Osteoblast (primary cell): ENCODE data around the gene SYT15. TPM values are rescaled to one million over a fixed set of nuclear protein-coding genes. Genes with fewer than 3 reads are reported as not detected.
"Not testable (repeated sequence)": the region's sequence is repeated elsewhere in the genome, so short reads cannot be mapped to it uniquely, and the experiment has no call there.

Experiments
- DNase-seq: peaks from one replicate; pipeline ENCODE4 v3.0.0; 2011; ENCODE audit warnings: low spot score, mixed read lengths; ENCODE audit not compliant: insufficient read length; ENCODE audit errors: missing footprints
- H2AFZ ChIP-seq: 2 replicates; pipeline ENCODE4 v1.6.0; 2011; ENCODE audit warnings: mild to moderate bottlenecking, low read length
- H3K27ac ChIP-seq: 2 replicates; pipeline ENCODE4 v1.5.1; 2011; ENCODE audit warnings: mild to moderate bottlenecking, low read depth, low read length, moderate library complexity
- H3K27me3 ChIP-seq: 2 replicates; pipeline ENCODE4 v1.6.0; 2012; ENCODE audit warnings: mild to moderate bottlenecking, control low read depth, inconsistent platforms, low read length, moderate library complexity; ENCODE audit not compliant: insufficient read depth
- H3K36me3 ChIP-seq: 2 replicates; pipeline ENCODE4 v1.5.1; 2011; ENCODE audit warnings: mild to moderate bottlenecking, low read length, control low read depth, moderate library complexity; ENCODE audit not compliant: insufficient read depth
- H3K4me1 ChIP-seq: 2 replicates; pipeline ENCODE4 v1.5.1; 2011; ENCODE audit warnings: mild to moderate bottlenecking, low read length, control low read depth, moderate library complexity; ENCODE audit not compliant: insufficient read depth
- H3K4me2 ChIP-seq: 2 replicates; pipeline ENCODE4 v1.6.0; 2011; ENCODE audit warnings: mild to moderate bottlenecking, low read length; ENCODE audit not compliant: insufficient read depth
- H3K4me3 ChIP-seq: fragments of 200-600 bp; sonication (generic); 3 replicates; pipeline ENCODE4 v1.5.1; 2012; ENCODE audit warnings: mild to moderate bottlenecking, low read length, inconsistent platforms; ENCODE audit not compliant: insufficient read depth
- H3K79me2 ChIP-seq: 2 replicates; pipeline ENCODE4 v1.6.0; 2012; ENCODE audit warnings: mild to moderate bottlenecking, low read length, control low read depth, inconsistent platforms; ENCODE audit not compliant: insufficient read depth
- H3K9me3 ChIP-seq: 2 replicates; pipeline ENCODE4 v1.5.1; 2011; ENCODE audit warnings: low read depth, low read length, control low read depth
- H4K20me1 ChIP-seq: 2 replicates; pipeline ENCODE4 v1.6.0; 2012; ENCODE audit warnings: mild to moderate bottlenecking, low read length, control low read depth; ENCODE audit not compliant: insufficient read depth
- total RNA-seq: library from RNA; depleted of rRNA; stranded (reverse); fragments of >200 nt; gene quantifications from 2 replicates; pipeline ENCODE4 v1.2.3, GENCODE V29; 2012

SYT15 gene
- total RNA-seq, 1 donor, result under 0.01 TPM

DNA sequence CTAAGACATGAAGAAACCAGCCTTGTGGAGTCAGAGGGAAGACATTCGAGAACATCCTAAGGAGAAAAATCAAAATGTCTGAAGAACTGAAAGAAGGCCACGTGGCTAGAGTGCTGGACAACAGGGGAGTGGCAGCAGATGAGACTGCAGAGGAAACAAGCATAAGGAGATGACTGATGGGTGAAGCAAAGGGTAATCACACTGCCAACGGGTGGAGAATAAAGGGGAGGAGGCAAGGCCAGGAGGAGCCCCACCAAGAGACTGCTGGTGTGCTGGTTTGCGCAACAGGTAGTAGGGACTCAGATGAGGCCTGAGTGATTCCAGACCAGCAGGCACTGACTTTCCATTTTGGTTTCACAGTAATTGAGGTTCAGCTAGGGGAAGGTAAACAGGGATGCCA lies 38.2 kb downstream of the SYT15 start:
- H3K36me3 ChIP-seq, H2AFZ ChIP-seq, H3K9me3 ChIP-seq, H3K27ac ChIP-seq, H3K4me2 ChIP-seq, H3K4me3 ChIP-seq, H3K79me2 ChIP-seq, H4K20me1 ChIP-seq, DNase-seq, H3K27me3 ChIP-seq, H3K4me1 ChIP-seq: not testable (repeated sequence)

DNA sequence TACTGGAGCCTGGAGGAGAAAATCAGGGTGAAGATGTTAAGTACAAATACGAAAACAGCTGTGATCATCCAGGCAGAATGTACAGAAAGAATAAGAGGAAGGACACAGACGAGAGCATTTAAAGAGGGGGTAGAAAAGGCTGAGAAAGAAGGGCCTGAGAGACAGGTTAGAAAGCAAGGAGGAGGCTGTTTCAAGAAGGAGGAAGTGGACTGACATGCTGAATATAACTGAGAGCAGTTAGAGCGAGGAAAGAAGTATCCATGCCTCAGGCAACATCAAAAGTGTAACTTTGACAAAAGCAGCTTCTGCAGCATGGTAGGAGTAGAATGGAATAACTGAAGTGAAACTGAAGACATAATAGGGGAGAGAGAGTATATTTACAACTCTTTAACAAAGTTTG lies 39.0 kb downstream of the SYT15 start:
- not testable (repeated sequence) for H3K27ac ChIP-seq, DNase-seq, H3K27me3 ChIP-seq, H2AFZ ChIP-seq, H3K4me1 ChIP-seq, H3K36me3 ChIP-seq, H3K79me2 ChIP-seq, H4K20me1 ChIP-seq, H3K4me2 ChIP-seq, H3K9me3 ChIP-seq, H3K4me3 ChIP-seq

DNA sequence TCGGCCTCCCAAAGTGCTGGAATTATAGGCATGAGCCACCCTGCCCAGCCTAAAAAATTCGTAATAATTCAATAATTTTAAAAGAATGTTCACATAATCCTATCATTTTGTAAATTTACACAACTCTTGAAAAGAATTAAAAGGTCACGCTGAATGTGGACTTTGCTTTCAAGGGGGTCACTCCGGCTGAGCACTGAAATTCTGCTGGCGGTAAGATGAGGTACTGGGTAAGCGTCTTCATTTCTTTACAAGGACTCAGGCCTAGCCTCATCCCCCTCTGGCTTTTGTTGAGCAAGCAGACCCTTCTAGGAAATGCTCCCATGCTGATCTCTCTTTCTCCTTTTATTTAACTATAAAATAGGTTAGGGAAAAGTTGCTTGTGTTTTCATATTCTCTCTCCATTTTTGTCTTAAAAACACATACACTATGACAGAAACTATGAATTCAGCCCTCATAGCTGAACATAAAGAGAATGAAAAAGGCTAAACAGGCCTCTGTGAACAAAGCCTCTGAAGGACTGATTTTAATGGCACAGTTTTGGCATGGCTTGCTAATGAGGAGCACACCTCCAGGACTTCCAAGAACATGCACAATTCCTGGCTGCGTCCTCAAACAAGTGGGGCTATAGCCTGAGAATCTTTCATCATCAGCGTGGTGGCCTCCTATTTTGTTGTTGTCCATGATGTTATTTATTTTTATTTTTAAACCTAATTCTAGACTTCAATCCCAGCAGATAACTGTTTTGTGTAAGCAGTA lies 45.1 kb downstream of the SYT15 start:
- H3K27ac ChIP-seq, H3K36me3 ChIP-seq, H3K4me2 ChIP-seq, DNase-seq, H3K4me3 ChIP-seq, H2AFZ ChIP-seq, H3K9me3 ChIP-seq, H3K79me2 ChIP-seq, H4K20me1 ChIP-seq, H3K27me3 ChIP-seq, H3K4me1 ChIP-seq: not testable (repeated sequence)

DNA sequence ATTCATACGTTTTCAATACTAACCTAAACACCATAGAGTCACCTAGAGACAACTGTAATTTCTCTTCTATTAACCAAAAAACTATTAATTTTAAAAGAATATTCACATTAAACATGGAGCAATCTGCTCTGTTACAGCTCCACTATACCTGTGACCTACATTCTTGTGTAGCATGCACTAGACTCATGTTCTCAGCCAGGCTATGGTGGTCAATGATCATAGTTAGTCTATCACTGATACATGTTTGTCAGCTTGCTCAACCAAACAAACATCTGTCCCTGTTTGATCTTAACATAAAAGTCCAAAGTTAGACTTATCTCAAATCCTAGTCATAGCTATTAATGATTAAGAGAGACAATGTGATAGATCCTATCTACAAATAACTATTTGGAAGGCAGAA lies 50.9 kb downstream of the SYT15 start:
- H3K4me3 ChIP-seq, H3K4me2 ChIP-seq, H3K79me2 ChIP-seq, H4K20me1 ChIP-seq, H3K4me1 ChIP-seq, H2AFZ ChIP-seq, H3K9me3 ChIP-seq, H3K27me3 ChIP-seq, H3K36me3 ChIP-seq, DNase-seq, H3K27ac ChIP-seq: not testable (repeated sequence)

DNA sequence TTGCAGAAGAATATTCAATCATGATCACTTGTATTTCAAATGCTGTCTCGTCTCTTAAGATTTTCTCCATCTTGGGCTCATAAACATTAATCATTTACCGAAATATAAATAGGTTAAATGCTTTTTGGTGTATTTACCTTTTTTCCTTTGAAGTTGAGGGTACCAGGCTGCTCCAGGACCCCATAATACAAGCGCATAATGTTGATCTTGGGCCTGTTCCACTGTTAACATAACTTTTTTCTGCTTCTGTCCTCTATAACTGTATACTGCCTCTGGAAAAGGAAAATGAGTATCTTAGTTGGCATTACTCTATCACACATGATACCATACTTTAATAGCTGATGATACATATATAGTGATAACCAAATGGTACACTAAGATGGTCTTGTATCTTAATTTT lies 51.9 kb downstream of the SYT15 start:
- H4K20me1 ChIP-seq, H3K27ac ChIP-seq, H3K4me2 ChIP-seq, H3K27me3 ChIP-seq, DNase-seq, H3K36me3 ChIP-seq, H3K79me2 ChIP-seq, H3K4me1 ChIP-seq, H3K9me3 ChIP-seq, H3K4me3 ChIP-seq, H2AFZ ChIP-seq: not testable (repeated sequence)

DNA sequence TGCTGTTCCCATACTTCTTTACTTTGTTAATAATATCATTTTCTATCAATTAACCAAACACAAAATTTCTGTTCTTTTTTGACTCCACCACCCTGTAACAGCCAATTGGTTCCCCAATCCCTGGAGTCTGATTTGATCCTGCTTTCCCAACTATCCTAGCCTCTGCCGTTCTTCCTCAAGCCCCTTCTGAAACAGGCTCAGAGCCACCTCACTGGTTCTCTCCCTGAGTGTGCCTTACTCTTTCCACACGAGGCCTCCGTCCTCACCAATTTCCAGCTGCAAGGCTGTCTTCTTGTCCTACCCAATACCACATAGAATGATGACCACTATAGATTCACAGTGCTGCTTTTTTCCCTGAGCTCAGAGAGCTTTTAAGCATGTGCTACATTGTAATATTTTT lies 52.8 kb downstream of the SYT15 start:
- not testable (repeated sequence) for H3K4me2 ChIP-seq, H3K36me3 ChIP-seq, H2AFZ ChIP-seq, H4K20me1 ChIP-seq, DNase-seq, H3K4me3 ChIP-seq, H3K27ac ChIP-seq, H3K27me3 ChIP-seq, H3K4me1 ChIP-seq, H3K79me2 ChIP-seq, H3K9me3 ChIP-seq

DNA sequence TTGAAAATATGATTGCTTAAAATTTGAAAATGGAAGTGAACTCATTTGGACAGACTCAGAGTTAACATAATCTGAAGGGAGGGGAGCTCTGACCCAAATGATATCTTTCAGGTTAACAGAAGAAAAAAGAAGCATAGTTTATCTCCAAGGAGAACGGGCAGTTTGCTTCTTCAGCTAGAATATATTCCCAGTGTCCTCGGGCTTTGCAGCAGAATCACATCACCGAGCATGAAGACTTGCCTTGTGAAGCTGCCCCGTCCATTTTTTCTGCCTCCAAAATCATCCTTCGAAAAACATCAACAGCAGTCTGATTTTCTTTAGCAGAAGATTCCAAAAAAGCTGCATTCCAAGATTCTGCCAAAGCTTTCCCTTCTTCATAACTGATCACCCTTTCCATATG lies 55.8 kb downstream of the SYT15 start:
- H3K4me1 ChIP-seq, H3K4me3 ChIP-seq, H3K9me3 ChIP-seq, H3K4me2 ChIP-seq, H4K20me1 ChIP-seq, H3K36me3 ChIP-seq, DNase-seq, H3K27ac ChIP-seq, H3K79me2 ChIP-seq, H3K27me3 ChIP-seq, H2AFZ ChIP-seq: not testable (repeated sequence)

DNA sequence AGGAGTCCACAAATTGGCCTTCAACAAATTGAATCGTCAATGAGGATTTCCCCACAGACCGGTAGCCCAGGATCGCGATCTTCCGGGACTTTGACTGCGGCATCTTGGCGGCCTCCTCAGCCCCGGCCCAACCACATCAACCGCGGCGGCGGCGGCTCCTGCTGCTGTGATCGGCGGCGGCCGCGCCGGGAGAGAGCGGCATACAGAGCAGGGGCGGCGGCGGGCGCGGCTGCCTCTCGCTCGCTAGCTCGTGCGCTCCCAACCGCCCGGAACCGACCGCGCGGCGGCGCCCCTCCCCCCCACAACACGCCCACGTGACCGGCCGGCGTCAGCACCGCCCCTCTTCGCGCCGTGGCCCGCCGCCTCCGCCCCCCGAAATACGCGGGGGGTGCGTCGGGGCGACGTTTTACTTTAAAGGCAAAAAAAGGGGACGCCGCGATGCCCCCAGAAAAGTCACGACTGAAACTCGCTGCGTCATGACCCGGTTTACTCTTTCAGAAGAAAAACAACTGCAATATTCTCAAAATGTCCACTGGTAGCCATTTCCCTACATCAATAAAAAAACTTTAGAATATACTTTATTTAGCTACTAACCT lies 56.5 kb downstream of the SYT15 start:
- not testable (repeated sequence) for H3K4me1 ChIP-seq, H3K79me2 ChIP-seq, H3K27ac ChIP-seq, H3K4me3 ChIP-seq, H3K27me3 ChIP-seq, H3K4me2 ChIP-seq, H2AFZ ChIP-seq, DNase-seq, H4K20me1 ChIP-seq, H3K9me3 ChIP-seq, H3K36me3 ChIP-seq

DNA sequence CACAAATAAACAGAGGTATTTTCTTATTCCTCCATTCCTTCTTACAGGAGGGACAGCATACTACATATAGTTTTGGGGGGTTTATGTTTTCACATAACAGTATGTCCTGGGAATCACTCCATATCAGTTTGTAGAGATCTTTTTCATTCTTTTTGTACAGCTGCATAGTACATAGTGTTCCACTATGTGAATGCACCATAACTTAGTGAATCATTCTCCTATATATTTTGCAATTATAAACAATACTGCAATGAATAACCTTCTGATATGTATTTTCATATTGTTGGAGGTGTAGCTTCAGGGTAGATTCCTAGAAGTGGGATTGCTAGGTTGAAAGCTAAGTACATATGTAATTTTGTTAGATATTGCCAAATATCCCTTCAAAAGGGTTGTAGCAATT lies 61.1 kb downstream of the SYT15 start:
- H3K4me3 ChIP-seq, H3K4me2 ChIP-seq, H4K20me1 ChIP-seq, H3K27me3 ChIP-seq, DNase-seq, H3K4me1 ChIP-seq, H3K36me3 ChIP-seq, H3K27ac ChIP-seq, H3K79me2 ChIP-seq, H3K9me3 ChIP-seq, H2AFZ ChIP-seq: not testable (repeated sequence)
